Stomach (tissue), 9 donors: Measurements from ENCODE around the gene SIVA1. TPM values are rescaled to one million over a fixed set of nuclear protein-coding genes. Genes with fewer than 3 reads are reported as not detected.

ENCODE experiments used
- DNase-seq, 2 donors: peaks; one replicate each; pipeline versions ENCODE4 v3.0.0 to v3.0.0-alpha.2; 2013 to 2019
- H3K27ac ChIP-seq, 5 donors: fragments of 200-600 bp in 4 of 5; sonication (generic) in 4 of 5; one replicate each; pipeline ENCODE4 v1.5.1; 2013 to 2019; ENCODE audit warnings: mild to moderate bottlenecking in 1 of 5, moderate library complexity in 1 of 5
- H3K27me3 ChIP-seq, 3 donors: fragments of 200-600 bp; sonication (generic); one replicate each; pipeline ENCODE4 v1.5.1; 2017 to 2019; ENCODE audit warnings: mixed run types in 1 of 3
- H3K36me3 ChIP-seq, 4 donors: fragments of 200-600 bp; sonication (generic); 1 replicate in 3 of 4; 2 replicates in 1 of 4; pipeline ENCODE4 v1.5.1; 2016 to 2019
- H3K4me1 ChIP-seq, 4 donors: fragments of 200-600 bp; sonication (generic); one replicate each; pipeline ENCODE4 v1.5.1; 2016 to 2019
- H3K4me3 ChIP-seq, 4 donors: fragments of 200-600 bp; sonication (generic) in 3 of 4; one replicate each; pipeline ENCODE4 v1.5.1; 2016 to 2019; ENCODE audit warnings: mild to moderate bottlenecking in 1 of 4
- H3K9me3 ChIP-seq, 4 donors: fragments of 200-600 bp; sonication (generic); one replicate each; pipeline ENCODE4 v1.5.1; 2016 to 2019
- CTCF ChIP-seq, 7 experiments: fragments of 450-650 bp in 4 of 7; fragments of 200-600 bp in 3 of 7; sonication (generic) in 3 of 7; IDR thresholded peaks; one replicate each; pipeline ENCODE4 v1.5.1; 2016 to 2019; ENCODE audit warnings: antibody characterized with exemption in 7 of 7, control low read depth in 2 of 7, mild to moderate bottlenecking in 1 of 7
- EP300 ChIP-seq: sonication (generic); formaldehyde crosslinking; IDR thresholded peaks from one replicate; pipeline ENCODE4 v1.6.1; 2017; ENCODE audit warnings: antibody characterized with exemption
- POLR2A ChIP-seq, 4 donors: fragments of 450-650 bp; IDR thresholded peaks; one replicate each; pipeline ENCODE4 v1.6.1; 2016; ENCODE audit warnings: antibody characterized with exemption in 4 of 4, control low read depth in 2 of 4, mild to moderate bottlenecking in 1 of 4, moderate library complexity in 1 of 4
- POLR2AphosphoS5 ChIP-seq, 3 donors: sonication (generic); formaldehyde crosslinking; IDR thresholded peaks; one replicate each; pipeline ENCODE4 v1.6.1; 2016; ENCODE audit warnings: antibody characterized with exemption in 3 of 3
- WGBS, 5 donors: extraction: QIAGEN DNeasy Blood & Tissue Kit in 3 of 5; methylation state at CpG; one replicate each; pipeline versions ENCODE4 v1.1.5 to v1.1.7; 2013 to 2018; 5-methylcytosine and 5-hydroxymethylcytosine counted together
- intact Hi-C: fragments of 100-400 bp; cut with DNase I; formaldehyde crosslinking; loops from one replicate; pipeline ENCODE4 v1.15.1; 2023; ENCODE audit warnings: low total_unique reads
- polyA plus RNA-seq, 3 donors: library from polyadenylated mRNA; stranded (reverse); fragments of 200-250 nt; gene quantifications; one replicate each; pipeline ENCODE4 v1.2.3, GENCODE V29; 2013
- total RNA-seq, 5 donors: library from RNA; depleted of rRNA; stranded (reverse); fragments of >200 nt; gene quantifications; one replicate each; pipeline versions ENCODE4 v1.1.0 to v1.2.3, GENCODE V29; 2014 to 2016
- donor health status: healthy with polysubstance abuse.
- donor health status: Bipolar disorder and iron deficiency.
- donor health status: healthy.

SIVA1 gene
- total and polyA plus RNA-seq, 8 donors, result 73.3 to 366 (median 230) TPM

GRCh38 chr14:104800771-104801519 lies 48.0 kb downstream of the SIVA1 start, which contains the start of gene ZBTB42:
ZBTB42 (plus strand) TSS chr14:104801101; CDS start chr14:104801198, 97 bp downstream.
- TF ChIP-seq POLR2AphosphoS5 (IDR thresholded peaks at IDR 0.05) (peak; percentile 8 to 87 (median 71)), CTCF (IDR thresholded peaks at IDR 0.05) (no peak), EP300 (no peak), POLR2A (IDR thresholded peaks at IDR 0.05) (peak in 1 of 4 donors; percentile 23)
- peaks cover 59 to 91% (median 84%) of the 10 kb centered on the region in 4 donors for H3K4me1 ChIP-seq
- no peaks in the 10 kb centered on the region for H3K36me3 ChIP-seq
- WGBS, 5 donors, result 1 to 2% (median 2%) methylated on average over 25 to 105 of the region's 105 CpGs
- H3K27me3 ChIP-seq, result no peaks in the 10 kb centered on the region
- H3K9me3 ChIP-seq, result no peaks in the 10 kb centered on the region
- peak within 1 kb of the TSS; percentile 71 to 85 (median 76) for H3K4me3 ChIP-seq
- intact Hi-C loops, result no loop called here
- peak; percentile 95 to 96 for DNase-seq
- peak within 1 kb of the TSS; percentile 91 to 98 (median 94) for H3K27ac ChIP-seq

GRCh38 chr14:104801520-104802393 lies 48.8 kb downstream of the SIVA1 start:
- Histone ChIP-seq H3K27me3 (no peaks in the 10 kb centered on the region), H3K4me3 (peak overlapping the region; percentile 71 to 85 (median 76)), H3K36me3 (no peaks in the 10 kb centered on the region), H3K4me1 (peaks cover 54 to 85% (median 79%) of the 10 kb centered on the region in 4 donors), H3K27ac (peak overlapping the region; percentile 91 to 98 (median 93)), H3K9me3 (no peaks in the 10 kb centered on the region)
- WGBS, 5 donors, result 39 to 64% (median 62%) methylated on average over 17 to 45 of the region's 45 CpGs
- no peak for TF ChIP-seq EP300
- no peak for TF ChIP-seq POLR2AphosphoS5 (IDR thresholded peaks at IDR 0.05)
- TF ChIP-seq CTCF (IDR thresholded peaks at IDR 0.05), result no peak
- TF ChIP-seq POLR2A (IDR thresholded peaks at IDR 0.05), result no peak
- intact Hi-C loops, result no loop called here
- DNase-seq, result no peak

GRCh38 chr14:104802394-104803184 lies 49.6 kb downstream of the SIVA1 start:
- DNase-seq, result no peak
- 50 to 77% (median 67%) methylated on average over 13 to 20 of the region's 20 CpGs for WGBS, 5 donors
- Histone ChIP-seq H3K27me3 (no peaks in the 10 kb centered on the region), H3K4me1 (peaks cover 51 to 77% (median 71%) of the 10 kb centered on the region in 4 donors), H3K27ac (peak overlapping the region in 3 of 5 donors; percentile 24 to 94 (median 91)), H3K4me3 (peak overlapping the region; percentile 10 to 85 (median 46)), H3K36me3 (no peaks in the 10 kb centered on the region), H3K9me3 (no peaks in the 10 kb centered on the region)
- intact Hi-C loops, result no loop called here
- no peak for TF ChIP-seq EP300
- no peak for TF ChIP-seq CTCF (IDR thresholded peaks at IDR 0.05)
- TF ChIP-seq POLR2A (IDR thresholded peaks at IDR 0.05), result no peak
- TF ChIP-seq POLR2AphosphoS5 (IDR thresholded peaks at IDR 0.05), result no peak
